K562 (cell line): ENCODE data around the gene MTF1. TPM values are rescaled to one million over a fixed set of nuclear protein-coding genes. Genes with fewer than 3 reads are reported as not detected.

Experiments used
- ATF3 ChIP-seq, 2 experiments: fragments of 450-650 bp in 1 of 2; sonication (generic) in 1 of 2; formaldehyde crosslinking in 1 of 2; IDR thresholded peaks in 1 of 2; conservative IDR thresholded peaks in 1 of 2; 2 replicates each; pipeline versions ENCODE4 v1.6.1 to v1.8.1; 2016 to 2023; ENCODE audit warnings: mild to moderate bottlenecking in 2 of 2, moderate library complexity in 2 of 2, inconsistent platforms in 1 of 2, missing genetic modification reagents in 1 of 2
- BRF2 ChIP-seq: IDR thresholded peaks from 3 replicates; pipeline ENCODE4 v1.6.1; 2011; ENCODE audit warnings: borderline replicate concordance, mild to moderate bottlenecking; ENCODE audit not compliant: insufficient read length, insufficient read depth
- NONO ChIP-seq, 2 experiments: fragments of 200-400 bp in 1 of 2; fragments of 450-650 bp in 1 of 2; formaldehyde crosslinking in 1 of 2; IDR thresholded peaks; 2 replicates each; pipeline ENCODE4 v1.6.1; 2017; ENCODE audit warnings: low read depth in 2 of 2, mild to moderate bottlenecking in 2 of 2, moderate library complexity in 2 of 2, low read length in 1 of 2
- TARDBP ChIP-seq: fragments of 450-650 bp; IDR thresholded peaks from 2 replicates; pipeline ENCODE4 v1.6.1; 2016
- TGIF2 ChIP-seq: sonication (generic); formaldehyde crosslinking; IDR thresholded peaks from 2 replicates; pipeline ENCODE4 v1.8.1; 2022; ENCODE audit warnings: mild to moderate bottlenecking, missing genetic modification reagents, moderate library complexity
- THRAP3 ChIP-seq: fragments of 450-650 bp; IDR thresholded peaks from 2 replicates; pipeline ENCODE4 v1.6.1; 2016; ENCODE audit warnings: mild to moderate bottlenecking, inconsistent platforms, borderline replicate concordance
- ZFX ChIP-seq: sonication (generic); formaldehyde crosslinking; IDR thresholded peaks from 2 replicates; pipeline ENCODE4 v1.8.0; 2022; ENCODE audit warnings: mild to moderate bottlenecking, missing genetic modification reagents, moderate library complexity
- ZNF174 ChIP-seq: fragments of 250-450 bp; sonication (Bioruptor Pico); IDR thresholded peaks from 2 replicates; pipeline ENCODE4 v1.4.0; 2020; ENCODE audit warnings: mild to moderate bottlenecking
- ZNF707 ChIP-seq: fragments of 250-450 bp; sonication (Bioruptor Pico); conservative IDR thresholded peaks from 2 replicates; pipeline ENCODE4 v1.8.0; 2022; ENCODE audit warnings: inconsistent platforms, mild to moderate bottlenecking, moderate library complexity
- polyA plus RNA-seq, 8 experiments: library from polyadenylated mRNA; depleted of rRNA in 4 of 8; stranded (reverse) in 5 of 8; unstranded in 3 of 8; fragments of >200 nt; fragmentation: Nextera tagmentation in 2 of 8; fragmentation: Illumina TruSeq in 1 of 8; extraction: Ambion mirVana in 2 of 8; extraction: Trizol in 1 of 8; gene quantifications; 2 replicates each; pipeline versions ENCODE4 v1.2.1 to v1.2.3, GENCODE V29; 2011 to 2014; ENCODE audit warnings: inconsistent platforms in 1 of 8, missing spikeins in 1 of 8
- total RNA-seq, 7 experiments: library from RNA; depleted of rRNA in 6 of 7; stranded (reverse); fragments of >200 nt in 6 of 7; fragmentation: Illumina TruSeq in 2 of 7; extraction: Trizol in 2 of 7; gene quantifications; 2 replicates each; pipeline versions ENCODE4 v1.2.1 to v1.2.3, GENCODE V29; 2011 to 2021; ENCODE audit warnings: low replicate concordance in 1 of 7
- TF ChIP-seq, protein P1 (sequence below), 2 experiments: fragments of 450-650 bp; conservative IDR thresholded peaks; 2 replicates each; pipeline ENCODE4 v1.6.1; 2017; ENCODE audit warnings: mild to moderate bottlenecking in 2 of 2, moderate library complexity in 2 of 2

Gene MTF1
- total and polyA plus RNA-seq, 9 of the 15 experiments (the other 6 are each of a cell fraction or from before 2014, with no cell fraction given) = 1.1 to 12.2 (median 4.3) TPM

GRCh38 chr1:37859507-37860345 lies at the start of gene MTF1 (continued):
- TF ChIP-seq TGIF2 (CRISPR knock-in tag) = 0 out of 2 replicates have a peak, but pooled peaks have one; percentile 27
- peak; percentile 69 for TF ChIP-seq ZFX (CRISPR knock-in tag)
- no peak for TF ChIP-seq ATF3 (IDR thresholded peaks at IDR 0.05)
- TF ChIP-seq ATF3 (CRISPR knock-in tag; conservative IDR thresholded peaks at IDR 0.05) = no peak
- TF ChIP-seq ZNF174 (CRISPR knock-in tag) = no peak
- TF ChIP-seq BRF2 = no peak
- TF ChIP-seq, protein P1, sequence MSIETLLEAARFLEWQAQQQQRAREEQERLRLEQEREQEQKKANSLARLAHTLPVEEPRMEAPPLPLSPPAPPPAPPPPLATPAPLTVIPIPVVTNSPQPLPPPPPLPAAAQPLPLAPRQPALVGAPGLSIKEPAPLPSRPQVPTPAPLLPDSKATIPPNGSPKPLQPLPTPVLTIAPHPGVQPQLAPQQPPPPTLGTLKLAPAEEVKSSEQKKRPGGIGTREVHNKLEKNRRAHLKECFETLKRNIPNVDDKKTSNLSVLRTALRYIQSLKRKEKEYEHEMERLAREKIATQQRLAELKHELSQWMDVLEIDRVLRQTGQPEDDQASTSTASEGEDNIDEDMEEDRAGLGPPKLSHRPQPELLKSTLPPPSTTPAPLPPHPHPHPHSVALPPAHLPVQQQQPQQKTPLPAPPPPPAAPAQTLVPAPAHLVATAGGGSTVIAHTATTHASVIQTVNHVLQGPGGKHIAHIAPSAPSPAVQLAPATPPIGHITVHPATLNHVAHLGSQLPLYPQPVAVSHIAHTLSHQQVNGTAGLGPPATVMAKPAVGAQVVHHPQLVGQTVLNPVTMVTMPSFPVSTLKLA (conservative IDR thresholded peaks at IDR 0.05) = peak; percentile 96 to 98
- 0 out of 2 replicates have a peak, but pooled peaks have one; percentile 11 for TF ChIP-seq TARDBP
- TF ChIP-seq NONO (IDR thresholded peaks at IDR 0.05; ENCODE audit: low read depth in 2 of 2, low read length in 1 of 2) = peak in 1 of 2 experiments; percentile 43; a peak in 2 of 4 replicates
- TF ChIP-seq THRAP3 = peak; percentile 93; the same call in 1 of the 2 replicates
- TF ChIP-seq ZNF707 (CRISPR knock-in tag) = no peak
